Measurements from ENCODE around the gene TENM4. TPM values are rescaled to one million over a fixed set of nuclear protein-coding genes. Genes with fewer than 3 reads are reported as not detected.

The TENM4 gene
- total RNA-seq, 1 experiment from 2014 or later: 25.0 TPM

GRCh38 chr11:78925387-78925786, 515.4 kb downstream of the TENM4 start:
- CTCF ChIA-PET: interaction anchor here (1.4 kb wide), 1 partner anchor 9 kb away, joined by 5 read pairs; no protein-coding TSS in a partner anchor
- DNase-seq (ENCODE audit: low spot score) (no peak), ATAC-seq (no peak)
- Mint-ChIP-seq H3K9me3 (no peaks in the 10 kb centered on the region), H3K27me3 (ENCODE audit: low read depth) (peaks cover 58% of the 10 kb centered on the region), H3K36me3 (no peaks in the 10 kb centered on the region), H3K4me1 (peaks cover 35% of the 10 kb centered on the region), H3K27ac (no peak overlapping the region), H3K4me3 (no peak overlapping the region)
- TF ChIP-seq NFATC4 (CRISPR knock-in tag; IDR thresholded peaks at IDR 0.05) (no peak), PRDM15 (CRISPR knock-in tag; IDR thresholded peaks at IDR 0.05) (no peak), NR2C2 (CRISPR knock-in tag; IDR thresholded peaks at IDR 0.05) (no peak), SMAD3 (CRISPR knock-in tag; IDR thresholded peaks at IDR 0.05; ENCODE audit: borderline replicate concordance) (no peak), ZNF232 (CRISPR knock-in tag; IDR thresholded peaks at IDR 0.05) (no peak), IRF2 (CRISPR knock-in tag; IDR thresholded peaks at IDR 0.05; ENCODE audit: borderline replicate concordance, low read depth) (no peak), ZNF396 (CRISPR knock-in tag; IDR thresholded peaks at IDR 0.05; ENCODE audit: borderline replicate concordance) (no peak)
- TF ChIP-seq, protein P1, sequence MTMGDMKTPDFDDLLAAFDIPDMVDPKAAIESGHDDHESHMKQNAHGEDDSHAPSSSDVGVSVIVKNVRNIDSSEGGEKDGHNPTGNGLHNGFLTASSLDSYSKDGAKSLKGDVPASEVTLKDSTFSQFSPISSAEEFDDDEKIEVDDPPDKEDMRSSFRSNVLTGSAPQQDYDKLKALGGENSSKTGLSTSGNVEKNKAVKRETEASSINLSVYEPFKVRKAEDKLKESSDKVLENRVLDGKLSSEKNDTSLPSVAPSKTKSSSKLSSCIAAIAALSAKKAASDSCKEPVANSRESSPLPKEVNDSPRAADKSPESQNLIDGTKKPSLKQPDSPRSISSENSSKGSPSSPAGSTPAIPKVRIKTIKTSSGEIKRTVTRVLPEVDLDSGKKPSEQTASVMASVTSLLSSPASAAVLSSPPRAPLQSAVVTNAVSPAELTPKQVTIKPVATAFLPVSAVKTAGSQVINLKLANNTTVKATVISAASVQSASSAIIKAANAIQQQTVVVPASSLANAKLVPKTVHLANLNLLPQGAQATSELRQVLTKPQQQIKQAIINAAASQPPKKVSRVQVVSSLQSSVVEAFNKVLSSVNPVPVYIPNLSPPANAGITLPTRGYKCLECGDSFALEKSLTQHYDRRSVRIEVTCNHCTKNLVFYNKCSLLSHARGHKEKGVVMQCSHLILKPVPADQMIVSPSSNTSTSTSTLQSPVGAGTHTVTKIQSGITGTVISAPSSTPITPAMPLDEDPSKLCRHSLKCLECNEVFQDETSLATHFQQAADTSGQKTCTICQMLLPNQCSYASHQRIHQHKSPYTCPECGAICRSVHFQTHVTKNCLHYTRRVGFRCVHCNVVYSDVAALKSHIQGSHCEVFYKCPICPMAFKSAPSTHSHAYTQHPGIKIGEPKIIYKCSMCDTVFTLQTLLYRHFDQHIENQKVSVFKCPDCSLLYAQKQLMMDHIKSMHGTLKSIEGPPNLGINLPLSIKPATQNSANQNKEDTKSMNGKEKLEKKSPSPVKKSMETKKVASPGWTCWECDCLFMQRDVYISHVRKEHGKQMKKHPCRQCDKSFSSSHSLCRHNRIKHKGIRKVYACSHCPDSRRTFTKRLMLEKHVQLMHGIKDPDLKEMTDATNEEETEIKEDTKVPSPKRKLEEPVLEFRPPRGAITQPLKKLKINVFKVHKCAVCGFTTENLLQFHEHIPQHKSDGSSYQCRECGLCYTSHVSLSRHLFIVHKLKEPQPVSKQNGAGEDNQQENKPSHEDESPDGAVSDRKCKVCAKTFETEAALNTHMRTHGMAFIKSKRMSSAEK (CRISPR knock-in tag; IDR thresholded peaks at IDR 0.05; ENCODE audit: borderline replicate concordance): no peak
- POLR2A ChIA-PET: no interaction called here

DNA sequence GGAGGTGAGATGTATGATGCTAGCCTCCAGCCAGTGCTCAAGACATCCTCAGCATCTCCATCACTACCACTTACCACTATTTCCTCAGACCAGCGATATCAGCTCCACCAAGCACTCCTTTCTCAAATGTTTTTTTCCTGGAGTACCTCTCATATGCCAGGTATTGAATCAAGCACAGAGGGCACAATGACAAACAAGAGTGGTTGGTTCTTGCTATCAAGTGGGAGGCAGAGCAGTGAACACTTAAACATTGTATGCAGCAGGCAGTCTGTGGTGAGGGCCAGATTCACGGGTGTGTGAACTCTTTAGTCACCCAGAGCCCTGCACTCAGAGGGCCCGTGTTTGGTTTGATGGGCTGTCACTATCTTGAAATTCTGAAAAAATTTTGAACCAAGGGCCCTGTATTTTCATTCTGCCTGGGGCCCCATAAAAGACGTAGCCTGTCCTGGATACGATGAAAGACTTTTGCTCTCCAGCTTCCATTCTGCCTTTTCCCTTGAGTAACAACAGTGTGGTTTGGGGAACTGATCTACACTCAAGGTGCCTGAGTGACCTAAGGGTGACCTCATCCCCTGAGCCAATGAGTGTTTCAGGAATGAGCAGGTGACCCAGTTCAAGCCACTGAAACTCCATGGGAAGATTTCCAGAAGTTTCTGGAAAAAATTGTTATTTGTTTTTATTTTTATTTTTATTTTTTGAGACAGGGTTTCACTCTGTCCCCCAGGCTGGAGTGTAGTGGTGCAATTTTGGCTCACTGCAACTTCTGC, 517.8 kb downstream of the TENM4 start:
- Mint-ChIP-seq H3K9me3 (no peaks in the 10 kb centered on the region), H3K36me3 (no peaks in the 10 kb centered on the region), H3K4me1 (peaks cover 15% of the 10 kb centered on the region), H3K4me3 (no peak overlapping the region), H3K27ac (no peak overlapping the region), H3K27me3 (ENCODE audit: low read depth) (peaks cover 34% of the 10 kb centered on the region)
- no peak for TF ChIP-seq PRDM15 (CRISPR knock-in tag; IDR thresholded peaks at IDR 0.05)
- no peak for DNase-seq (ENCODE audit: low spot score)
- ChIA-PET CTCF (no interaction called here), POLR2A (no interaction called here)
- no peak for ATAC-seq

DNA sequence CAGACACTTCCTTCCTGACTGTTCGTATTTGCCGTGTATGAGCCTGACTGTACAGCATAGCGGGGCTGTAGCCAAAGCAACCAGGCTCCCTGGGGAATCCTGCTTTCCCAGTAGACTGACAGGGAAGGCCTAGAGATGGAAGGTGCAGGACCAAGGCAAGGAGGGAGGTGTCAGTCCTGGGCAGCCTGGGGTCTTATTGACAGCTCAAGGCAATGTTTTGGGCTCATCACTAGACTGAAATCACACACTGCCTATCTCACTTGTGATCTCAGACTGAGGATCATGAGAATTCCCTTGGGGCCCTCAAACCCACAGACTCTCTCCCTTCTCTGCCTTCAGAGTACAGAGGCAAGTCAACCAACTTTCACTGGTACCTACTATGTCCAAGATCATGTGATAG, 519.3 kb downstream of the TENM4 start:
- TF ChIP-seq GRHL2 (CRISPR knock-in tag; IDR thresholded peaks at IDR 0.05; ENCODE audit: insufficient replicate concordance, severe bottlenecking): no peak
- no peak for TF ChIP-seq GABPB1 (CRISPR knock-in tag; IDR thresholded peaks at IDR 0.05)
- TF ChIP-seq TEAD1 (CRISPR knock-in tag; IDR thresholded peaks at IDR 0.05): no peak
- no peak for TF ChIP-seq OVOL2 (CRISPR knock-in tag; IDR thresholded peaks at IDR 0.05; ENCODE audit: borderline replicate concordance)
- TF ChIP-seq ZNF423 (CRISPR knock-in tag; IDR thresholded peaks at IDR 0.05): no peak
- TF ChIP-seq KAT7 (CRISPR knock-in tag; IDR thresholded peaks at IDR 0.05; ENCODE audit: borderline replicate concordance): no peak
- no peak for TF ChIP-seq FOXK1 (CRISPR knock-in tag; IDR thresholded peaks at IDR 0.05)
- peaks cover 6% of the 10 kb centered on the region; the same call in 1 of the 2 replicates for H3K4me1 Mint-ChIP-seq
- POLR2A ChIA-PET: no interaction called here

More for the DNA sequence above, 519.3 kb downstream of the TENM4 start:
- Mint-ChIP-seq H3K36me3 (no peaks in the 10 kb centered on the region), H3K27me3 (ENCODE audit: low read depth) (peaks cover 19% of the 10 kb centered on the region), H3K9me3 (no peaks in the 10 kb centered on the region), H3K27ac (no peak overlapping the region), H3K4me3 (no peak overlapping the region)
- DNase-seq (ENCODE audit: low spot score) (no peak), ATAC-seq (no peak)
- CTCF ChIA-PET: no interaction called here

Data from WTC11 (cell line).